SH-SY5Y (cell line): ENCODE data around the gene MEP1B.

Experiments
- GATA2 ChIP-seq: IDR thresholded peaks from 2 replicates; pipeline ENCODE4 v1.6.1; 2011; ENCODE audit warnings: mild to moderate bottlenecking, low read depth, low read length
- GATA3 ChIP-seq: IDR thresholded peaks from 2 replicates; pipeline ENCODE4 v1.6.1; 2011; ENCODE audit warnings: low read depth, mild to moderate bottlenecking, low read length, moderate library complexity

DNA sequence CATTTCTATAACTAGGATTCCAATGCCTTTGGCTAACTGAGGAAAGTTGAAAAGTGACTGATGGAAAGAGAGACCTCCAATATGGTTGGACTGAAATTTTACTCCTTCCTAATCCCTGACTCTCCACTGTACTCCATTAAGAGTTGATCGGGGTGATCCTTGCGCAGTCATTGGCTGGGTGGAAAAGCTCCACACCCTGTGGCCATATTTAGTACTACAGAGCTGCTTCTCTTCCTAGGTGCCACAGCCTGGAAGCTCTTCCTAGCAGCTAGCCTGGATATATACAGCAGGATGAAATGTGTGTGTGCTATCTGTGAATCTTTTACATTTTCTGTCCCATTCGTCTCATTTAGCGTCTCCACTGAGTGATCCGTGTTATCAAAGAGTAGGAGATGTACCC, 71.2 kb downstream of the MEP1B start:
- TF ChIP-seq GATA2 (no peak), GATA3 (no peak)
